BJ (cell line): ENCODE data around the gene CAPN8. TPM values are rescaled to one million over a fixed set of nuclear protein-coding genes. Genes with fewer than 3 reads are reported as not detected.

Source experiments
- CTCF ChIA-PET: fragments of 350-600 bp; formaldehyde crosslinking; extraction: SDS; loops from one replicate; lab custom pipeline; 2021; ENCODE audit warnings: antibody characterized with exemption, inconsistent platforms; lab: Yijun Ruan, JAX
- POLR2A ChIA-PET: fragments of 300-600 bp; sonication (Branson Sonifier 250); formaldehyde crosslinking; extraction: SDS; loops from one replicate; lab custom pipeline; 2021; ENCODE audit warnings: antibody characterized with exemption; lab: Charles Lee
- DNase-seq: peaks from one replicate; pipeline ENCODE4 v3.0.0-alpha.2; 2011; ENCODE audit warnings: low read depth
- H3K27me3 ChIP-seq: 2 replicates; pipeline ENCODE4 v1.6.0; 2011; ENCODE audit warnings: low read length; ENCODE audit not compliant: control insufficient read depth, insufficient read depth
- H3K36me3 ChIP-seq: 2 replicates; pipeline ENCODE4 v1.5.1; 2011; ENCODE audit warnings: low read length; ENCODE audit not compliant: control insufficient read depth, insufficient read depth
- H3K4me3 ChIP-seq: 2 replicates; pipeline ENCODE4 v1.5.1; 2011; ENCODE audit warnings: low read depth, mild to moderate bottlenecking, control low read depth, low read length
- CTCF ChIP-seq: IDR thresholded peaks from 2 replicates; pipeline ENCODE4 v1.5.1; 2011; ENCODE audit warnings: low read depth, mild to moderate bottlenecking, control low read depth, inconsistent platforms, low read length, moderate library complexity; ENCODE audit not compliant: insufficient read depth
- polyA plus RNA-seq: library from polyadenylated mRNA; depleted of rRNA; stranded (reverse); fragments of >200 nt; gene quantifications from 2 replicates; pipeline ENCODE4 v1.2.3, GENCODE V29; 2011

Gene CAPN8
- polyA plus RNA-seq, 1 experiment = not detected

DNA sequence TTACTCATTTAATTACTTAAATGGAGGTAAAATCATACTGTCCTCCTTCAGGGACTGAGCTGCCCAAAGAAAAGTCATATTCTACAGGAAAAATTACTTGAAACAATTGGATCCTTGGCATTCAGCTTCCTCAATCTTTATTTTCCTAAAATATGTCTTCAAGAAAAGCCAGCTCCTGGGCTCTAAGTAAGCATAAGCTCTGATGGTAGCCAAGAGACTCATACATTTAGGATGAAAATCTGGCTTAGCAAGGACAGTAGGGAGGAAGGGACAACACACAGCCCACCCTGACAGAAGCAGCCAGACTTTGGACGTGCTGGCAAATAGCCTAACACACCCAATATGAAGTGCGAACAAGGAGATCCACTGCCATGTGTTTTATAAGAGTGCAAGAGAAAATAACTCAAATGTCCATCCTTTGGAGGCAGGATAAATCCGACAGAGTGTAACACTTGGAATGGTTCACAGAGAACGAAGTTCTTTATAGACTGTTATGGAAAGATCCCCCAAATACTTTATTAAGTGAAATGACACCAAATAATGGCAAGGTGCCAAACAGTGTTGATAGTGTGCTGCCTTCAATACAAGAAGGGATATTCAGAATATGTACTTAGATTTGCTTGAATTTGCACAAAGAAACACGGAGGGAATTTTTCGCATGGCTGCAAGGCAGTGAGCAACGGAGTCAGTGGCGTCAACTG, 14.1 kb downstream of the CAPN8 start:
- TF ChIP-seq CTCF = no peak
- Histone ChIP-seq H3K4me3 (no peak overlapping the region), H3K36me3 (no peaks in the 10 kb centered on the region), H3K27me3 (peaks cover 2% of the 10 kb centered on the region; the same call in 1 of the 2 replicates)
- ChIA-PET POLR2A (no interaction called here), CTCF (no interaction called here)
- DNase-seq = no peak

DNA sequence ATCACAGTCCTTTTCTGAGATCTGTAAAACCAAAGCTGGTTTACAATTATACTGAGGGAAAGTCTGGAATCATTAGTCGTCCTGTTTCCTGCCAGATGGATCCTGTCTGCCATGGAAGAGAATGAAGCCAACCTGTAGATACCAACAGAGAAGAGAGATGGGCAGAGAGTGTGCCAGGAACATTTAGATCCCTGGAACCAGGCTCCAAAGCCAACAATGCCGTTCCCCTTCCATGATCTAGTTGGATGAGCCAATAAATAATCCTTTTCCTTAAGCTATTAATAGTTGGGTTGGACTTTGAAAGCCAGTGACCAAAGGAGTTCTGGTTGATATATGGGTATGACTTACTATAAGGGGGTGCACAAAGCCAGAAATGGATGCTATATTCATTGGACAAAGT, 15.0 kb downstream of the CAPN8 start:
- Histone ChIP-seq H3K4me3 (no peak overlapping the region), H3K36me3 (no peaks in the 10 kb centered on the region), H3K27me3 (peaks cover 2% of the 10 kb centered on the region; the same call in 1 of the 2 replicates)
- ChIA-PET POLR2A (no interaction called here), CTCF (no interaction called here)
- DNase-seq = no peak
- no peak for TF ChIP-seq CTCF

DNA sequence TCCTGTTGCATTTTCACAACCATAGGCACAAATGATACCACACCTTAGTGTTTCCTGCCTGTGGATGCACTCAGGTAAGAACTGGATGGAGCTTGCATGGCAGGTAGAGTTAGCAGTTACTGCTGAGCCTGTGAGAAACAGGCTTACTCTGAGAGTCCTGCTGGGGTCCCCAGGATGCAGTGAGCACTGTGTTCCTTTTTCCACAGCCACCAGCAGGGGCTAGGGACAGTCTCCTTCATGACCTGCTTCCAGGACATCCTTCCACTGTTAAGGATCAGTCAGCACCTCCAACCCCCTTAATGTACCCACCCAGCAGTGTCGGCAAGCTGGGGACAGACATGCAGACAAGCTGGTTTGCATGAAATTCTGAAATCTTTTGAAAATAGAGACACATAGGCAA, 16.3 kb downstream of the CAPN8 start:
- H3K27me3 ChIP-seq = peaks cover 4% of the 10 kb centered on the region
- DNase-seq = no peak
- no peaks in the 10 kb centered on the region for H3K36me3 ChIP-seq
- POLR2A ChIA-PET = no interaction called here
- CTCF ChIA-PET = interaction anchor here (1.0 kb wide), 1 partner anchor 22 kb away, joined by 3 read pairs; no protein-coding TSS in a partner anchor
- TF ChIP-seq CTCF = no peak
- no peak overlapping the region for H3K4me3 ChIP-seq

GRCh38 chr1:223647249-223647648, 18.3 kb downstream of the CAPN8 start:
- no peak overlapping the region for H3K4me3 ChIP-seq
- ChIA-PET CTCF (no interaction called here), POLR2A (no interaction called here)
- no peaks in the 10 kb centered on the region for H3K36me3 ChIP-seq
- DNase-seq = no peak
- no peak for TF ChIP-seq CTCF
- peaks cover 6% of the 10 kb centered on the region for H3K27me3 ChIP-seq

- DNase-seq = no peak
- Histone ChIP-seq H3K36me3 (no peaks in the 10 kb centered on the region), H3K4me3 (no peak overlapping the region), H3K27me3 (peaks cover 7% of the 10 kb centered on the region)
- ChIA-PET POLR2A (no interaction called here), CTCF (no interaction called here)
- no peak for TF ChIP-seq CTCF
These were observed 19.6 kb downstream of the CAPN8 start for GRCh38 chr1:223645903-223646302.
